ENCODE results near the gene SLC7A9.

DNA sequence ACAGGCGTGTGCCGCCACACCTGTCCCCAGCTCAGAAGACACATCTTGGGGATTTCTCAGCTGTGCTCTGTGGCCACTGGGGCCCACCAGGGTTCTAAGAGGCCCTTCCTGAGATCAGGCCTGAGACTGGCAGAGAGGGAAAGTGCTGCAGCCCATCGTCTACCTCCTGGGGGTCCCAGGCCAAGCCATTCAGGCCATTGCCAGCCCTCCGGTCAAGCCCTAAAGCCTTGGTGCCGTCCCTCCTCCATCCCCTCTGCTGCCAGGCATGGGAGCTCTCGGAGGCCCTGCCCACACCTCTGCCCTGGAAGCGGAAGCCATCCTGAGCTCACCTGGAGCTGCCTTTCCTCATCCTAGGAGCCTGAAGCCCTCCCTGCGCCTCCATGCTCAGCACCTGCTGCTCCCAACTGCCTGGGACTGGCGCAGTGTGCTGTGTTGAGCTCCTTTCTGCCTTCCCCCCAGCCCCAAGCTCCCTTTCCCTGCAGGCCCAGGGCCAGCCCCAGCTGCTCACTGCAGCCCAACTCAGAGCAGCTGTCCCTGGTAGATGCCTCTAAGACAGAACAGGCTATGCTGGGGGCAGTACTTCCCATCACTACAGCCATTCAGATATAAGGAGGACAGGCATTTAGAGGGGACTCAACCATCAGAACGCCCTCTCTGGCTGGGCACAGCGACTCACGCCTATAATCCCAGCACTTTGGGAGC, 2.9 kb downstream of the SLC7A9 start:
- TF ChIP-seq, protein P1, sequence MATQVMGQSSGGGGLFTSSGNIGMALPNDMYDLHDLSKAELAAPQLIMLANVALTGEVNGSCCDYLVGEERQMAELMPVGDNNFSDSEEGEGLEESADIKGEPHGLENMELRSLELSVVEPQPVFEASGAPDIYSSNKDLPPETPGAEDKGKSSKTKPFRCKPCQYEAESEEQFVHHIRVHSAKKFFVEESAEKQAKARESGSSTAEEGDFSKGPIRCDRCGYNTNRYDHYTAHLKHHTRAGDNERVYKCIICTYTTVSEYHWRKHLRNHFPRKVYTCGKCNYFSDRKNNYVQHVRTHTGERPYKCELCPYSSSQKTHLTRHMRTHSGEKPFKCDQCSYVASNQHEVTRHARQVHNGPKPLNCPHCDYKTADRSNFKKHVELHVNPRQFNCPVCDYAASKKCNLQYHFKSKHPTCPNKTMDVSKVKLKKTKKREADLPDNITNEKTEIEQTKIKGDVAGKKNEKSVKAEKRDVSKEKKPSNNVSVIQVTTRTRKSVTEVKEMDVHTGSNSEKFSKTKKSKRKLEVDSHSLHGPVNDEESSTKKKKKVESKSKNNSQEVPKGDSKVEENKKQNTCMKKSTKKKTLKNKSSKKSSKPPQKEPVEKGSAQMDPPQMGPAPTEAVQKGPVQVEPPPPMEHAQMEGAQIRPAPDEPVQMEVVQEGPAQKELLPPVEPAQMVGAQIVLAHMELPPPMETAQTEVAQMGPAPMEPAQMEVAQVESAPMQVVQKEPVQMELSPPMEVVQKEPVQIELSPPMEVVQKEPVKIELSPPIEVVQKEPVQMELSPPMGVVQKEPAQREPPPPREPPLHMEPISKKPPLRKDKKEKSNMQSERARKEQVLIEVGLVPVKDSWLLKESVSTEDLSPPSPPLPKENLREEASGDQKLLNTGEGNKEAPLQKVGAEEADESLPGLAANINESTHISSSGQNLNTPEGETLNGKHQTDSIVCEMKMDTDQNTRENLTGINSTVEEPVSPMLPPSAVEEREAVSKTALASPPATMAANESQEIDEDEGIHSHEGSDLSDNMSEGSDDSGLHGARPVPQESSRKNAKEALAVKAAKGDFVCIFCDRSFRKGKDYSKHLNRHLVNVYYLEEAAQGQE (IDR thresholded peaks at IDR 0.05; ENCODE audit: insufficient read depth in 1 of 2, low read depth in 2 of 2, low read length in 2 of 2) = no peak
- TF ChIP-seq FOXP2 (optimal IDR thresholded peaks at IDR 0.05; ENCODE audit: borderline replicate concordance, extremely low read depth, extremely low read length, insufficient read depth) = no peak
